GM19193 (cell line): Measurements from ENCODE around the gene PPP1R9B.

ENCODE experiments used
- POLR2A ChIP-seq: IDR thresholded peaks from 4 replicates; pipeline ENCODE4 v1.6.1; 2011; ENCODE audit not compliant: insufficient read depth, insufficient read length; ENCODE audit errors: extremely low read depth

Gene PPP1R9B

DNA sequence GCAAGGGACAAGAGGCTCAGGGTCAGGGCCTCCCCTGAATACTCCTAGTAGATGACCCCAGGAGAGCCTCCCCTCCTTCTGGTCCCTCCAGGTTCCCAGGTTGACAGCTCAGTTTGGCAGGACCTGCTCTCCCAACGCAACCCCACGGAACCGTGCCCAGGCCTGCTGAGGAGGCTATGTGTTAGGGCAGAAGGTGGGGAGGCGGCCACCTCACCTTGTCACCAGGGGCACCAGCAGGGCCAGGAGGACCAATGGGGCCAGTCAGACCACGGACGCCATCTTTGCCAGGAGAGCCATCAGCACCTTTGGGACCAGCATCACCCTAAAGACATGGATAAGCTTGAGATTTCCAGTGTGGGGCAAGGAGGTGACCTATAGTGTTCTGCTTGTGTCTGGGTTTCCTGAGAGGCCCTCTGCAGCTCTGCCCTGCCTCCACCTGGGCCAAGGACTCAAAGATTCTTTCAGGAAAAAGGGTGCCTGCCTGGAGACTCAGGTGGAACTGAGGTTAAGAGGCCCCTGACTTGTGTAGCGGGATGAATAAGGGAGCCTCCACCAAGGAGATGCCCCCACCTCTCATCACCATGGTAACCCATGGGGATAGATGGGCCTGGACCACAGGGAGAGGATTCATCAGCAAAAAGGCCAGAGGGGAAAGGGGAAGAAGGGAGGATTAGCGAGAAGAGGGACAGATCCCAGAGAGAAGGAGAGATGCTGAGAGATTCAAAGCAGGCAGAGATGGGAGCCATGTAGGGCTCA, 40.3 kb upstream of the PPP1R9B start:
- TF ChIP-seq POLR2A = no peak

DNA sequence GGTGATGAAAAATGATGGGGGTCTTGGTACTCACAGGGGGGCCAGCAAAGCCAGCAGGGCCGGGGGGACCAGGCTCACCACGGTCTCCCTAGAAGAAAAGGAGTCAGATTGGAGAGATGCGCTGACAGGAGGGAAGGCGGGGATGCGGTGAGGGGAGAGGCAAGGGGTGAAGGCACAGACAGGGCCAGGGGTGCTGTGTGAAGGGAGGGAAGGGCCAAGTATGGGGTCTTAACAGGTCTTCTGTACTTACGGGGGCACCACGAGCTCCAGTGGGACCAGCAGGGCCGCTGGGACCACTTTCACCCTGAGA, 39.8 kb upstream of the PPP1R9B start:
- no peak for TF ChIP-seq POLR2A

- TF ChIP-seq POLR2A = no peak
Observed at GRCh38 chr17:50189550-50190292, 39.2 kb upstream of the PPP1R9B start.

DNA sequence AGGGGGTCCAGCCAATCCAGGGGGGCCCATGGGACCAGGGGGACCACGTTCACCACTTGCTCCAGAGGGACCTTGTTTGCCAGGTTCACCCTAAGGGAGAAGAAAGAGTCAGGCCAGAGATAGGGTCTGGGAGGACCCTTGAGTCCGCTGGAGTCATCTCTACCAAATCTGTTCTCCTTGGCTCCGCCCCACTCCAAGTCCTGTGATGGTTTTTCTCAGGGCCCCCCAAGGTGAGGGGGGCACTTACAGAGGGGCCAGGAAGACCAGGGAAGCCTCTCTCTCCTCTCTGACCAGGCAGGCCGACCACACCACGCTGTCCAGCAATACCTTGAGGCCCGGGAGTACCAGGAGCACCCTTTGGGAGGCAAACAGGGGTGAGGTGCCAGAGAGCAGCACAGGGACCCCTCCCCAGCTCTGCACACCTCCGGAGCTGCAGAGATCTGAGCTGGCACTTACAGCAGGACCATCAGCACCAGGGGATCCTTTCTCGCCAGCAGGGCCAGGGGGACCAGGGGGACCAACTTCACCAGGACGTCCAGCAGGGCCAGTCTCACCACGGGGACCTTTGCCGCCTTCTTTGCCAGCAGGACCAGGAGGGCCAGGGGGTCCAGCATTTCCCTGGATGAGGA, 38.6 kb upstream of the PPP1R9B start:
- no peak for TF ChIP-seq POLR2A

GRCh38 chr17:50188531-50188920, 38.0 kb upstream of the PPP1R9B start:
- TF ChIP-seq POLR2A = no peak

- TF ChIP-seq POLR2A = no peak
Observed at GRCh38 chr17:50187751-50188530, 37.5 kb upstream of the PPP1R9B start.

GRCh38 chr17:50187394-50187725, 36.9 kb upstream of the PPP1R9B start:
- no peak for TF ChIP-seq POLR2A

DNA sequence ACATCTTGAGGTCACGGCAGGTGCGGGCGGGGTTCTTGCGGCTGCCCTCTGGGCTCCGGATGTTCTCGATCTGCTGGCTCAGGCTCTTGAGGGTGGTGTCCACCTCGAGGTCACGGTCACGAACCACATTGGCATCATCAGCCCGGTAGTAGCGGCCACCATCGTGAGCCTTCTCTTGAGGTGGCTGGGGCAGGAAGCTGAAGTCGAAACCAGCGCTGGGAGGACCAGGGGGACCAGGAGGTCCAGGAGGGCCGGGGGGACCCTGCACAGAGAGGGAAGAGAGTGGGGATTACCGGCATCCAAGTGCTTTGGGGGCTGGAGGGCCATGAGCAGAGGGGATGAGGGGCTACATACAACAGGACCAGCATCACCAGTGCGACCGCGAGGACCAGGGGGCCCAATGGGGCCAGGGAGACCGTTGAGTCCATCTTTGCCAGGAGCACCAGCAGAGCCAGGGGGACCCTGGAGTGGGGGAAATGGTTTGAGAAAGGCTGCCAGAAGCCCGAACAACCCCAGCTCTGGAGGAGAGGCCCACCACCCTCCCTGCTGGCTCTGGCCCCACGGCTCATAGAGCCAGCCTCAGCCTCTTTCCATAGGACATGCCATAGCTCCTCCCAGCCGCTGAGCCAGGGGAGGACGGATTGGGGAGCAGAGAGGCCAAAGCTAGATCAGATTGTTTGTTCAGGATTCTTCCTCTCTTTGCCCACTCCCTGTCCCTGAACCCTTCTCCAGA, 36.4 kb upstream of the PPP1R9B start:
- TF ChIP-seq POLR2A = no peak

- TF ChIP-seq POLR2A = no peak
Observed at GRCh38 chr17:50185631-50186471, 35.4 kb upstream of the PPP1R9B start.

GRCh38 chr17:50184611-50185398, 34.3 kb upstream of the PPP1R9B start:
- no peak for TF ChIP-seq POLR2A

DNA sequence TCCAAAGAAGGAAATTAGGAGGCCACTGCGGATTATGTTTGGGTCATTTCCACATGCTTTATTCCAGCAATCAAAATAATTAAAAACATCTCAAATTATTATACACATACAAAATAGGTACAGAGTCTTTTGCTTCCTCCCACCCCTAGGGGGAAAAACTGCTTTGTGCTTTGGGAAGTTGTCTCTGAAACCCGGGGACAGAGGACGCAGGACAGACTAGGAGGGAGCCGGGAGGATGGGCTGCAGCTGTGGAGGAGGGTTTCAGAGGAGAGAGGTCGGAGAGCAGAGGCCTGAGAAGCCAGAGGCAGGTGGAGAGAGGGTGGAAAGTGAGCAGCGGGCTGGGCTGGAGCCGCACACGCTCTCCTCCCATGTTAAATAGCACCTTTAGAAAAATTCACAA, 33.6 kb upstream of the PPP1R9B start:
- no peak for TF ChIP-seq POLR2A

- TF ChIP-seq POLR2A = no peak
Observed at GRCh38 chr17:50183421-50183994, 33.0 kb upstream of the PPP1R9B start.

DNA sequence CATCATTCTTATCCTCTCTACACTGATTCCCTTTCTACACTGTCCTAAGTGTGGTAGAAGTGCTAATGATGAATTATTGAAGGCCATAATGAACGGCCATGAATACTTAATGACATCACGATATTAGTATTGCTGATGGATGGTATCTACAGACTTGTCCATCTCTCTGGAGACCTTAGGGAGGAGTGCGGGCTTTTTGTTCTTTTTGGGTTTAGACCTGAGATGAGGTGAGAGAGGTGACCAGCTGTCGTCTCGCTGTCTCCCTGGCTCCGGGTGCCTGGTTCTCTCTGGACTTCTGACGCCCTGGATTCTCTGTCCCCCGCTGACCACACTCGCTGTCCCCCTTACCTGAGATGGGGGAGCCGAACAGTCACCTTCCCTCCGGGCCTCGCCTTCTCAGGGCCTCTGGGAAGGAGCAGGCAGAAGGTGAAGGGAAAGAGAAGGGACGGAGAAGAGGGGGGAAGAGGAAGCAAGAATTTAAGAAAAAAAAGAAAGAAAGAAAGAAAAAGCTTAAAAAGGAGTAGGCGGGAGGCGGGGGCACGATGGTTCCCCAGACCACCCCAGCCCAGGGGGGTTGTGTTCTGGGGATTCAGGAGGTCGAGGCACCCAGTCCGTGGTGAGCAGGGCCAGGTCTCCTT, 32.4 kb upstream of the PPP1R9B start:
- no peak for TF ChIP-seq POLR2A
